ENCODE data around the gene TNFRSF1B. TPM values are rescaled to one million over a fixed set of nuclear protein-coding genes. Genes with fewer than 3 reads are reported as not detected.

TNFRSF1B gene
- total RNA-seq, 1 experiment from 2014 or later: not detected

DNA sequence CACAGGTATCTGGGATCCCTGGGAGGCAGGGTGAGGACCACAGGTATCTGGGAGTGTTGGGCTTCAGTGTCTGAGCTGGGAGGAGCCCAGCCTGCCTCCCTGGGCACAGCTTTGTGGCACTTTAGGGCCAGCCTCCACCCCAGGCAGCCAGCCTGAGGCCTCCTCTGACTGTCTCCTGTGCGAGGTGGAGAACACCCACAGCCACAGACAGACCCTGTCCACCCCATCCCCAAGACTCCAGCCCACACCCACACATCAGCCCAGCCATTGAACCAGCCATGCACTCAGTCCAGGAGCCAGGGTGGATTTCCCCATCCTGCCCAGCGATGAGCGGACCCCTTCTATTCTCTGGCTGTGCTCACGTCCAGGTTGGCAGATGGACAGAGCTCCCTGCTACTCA, 21.8 kb upstream of the TNFRSF1B start:
- Histone ChIP-seq H4K20me1 (ENCODE audit: insufficient read depth, low read depth, low read length) (peaks cover 13% of the 10 kb centered on the region; the same call in 1 of the 2 replicates), H2AFZ (ENCODE audit: low read length) (no peak overlapping the region), H3K27ac (ENCODE audit: low read length) (no peak overlapping the region), H3K79me2 (ENCODE audit: low read length) (no peaks in the 10 kb centered on the region), H3K4me1 (ENCODE audit: low read length) (no peaks in the 10 kb centered on the region), H3K4me2 (ENCODE audit: low read depth, low read length, poor library complexity, severe bottlenecking) (no peak overlapping the region), H3K9ac (ENCODE audit: low read length) (no peak overlapping the region), H3K27me3 (ENCODE audit: low read length) (no peaks in the 10 kb centered on the region), H3K36me3 (ENCODE audit: insufficient read depth, low read length) (no peaks in the 10 kb centered on the region), H3K4me3 (ENCODE audit: low read length) (no peak overlapping the region), H3K9me2 (replicated peaks; ENCODE audit: insufficient read depth, low read length) (no peaks in the 10 kb centered on the region), H3K9me3 (ENCODE audit: low read length) (no peaks in the 10 kb centered on the region)
- no peak for DNase-seq

DNA sequence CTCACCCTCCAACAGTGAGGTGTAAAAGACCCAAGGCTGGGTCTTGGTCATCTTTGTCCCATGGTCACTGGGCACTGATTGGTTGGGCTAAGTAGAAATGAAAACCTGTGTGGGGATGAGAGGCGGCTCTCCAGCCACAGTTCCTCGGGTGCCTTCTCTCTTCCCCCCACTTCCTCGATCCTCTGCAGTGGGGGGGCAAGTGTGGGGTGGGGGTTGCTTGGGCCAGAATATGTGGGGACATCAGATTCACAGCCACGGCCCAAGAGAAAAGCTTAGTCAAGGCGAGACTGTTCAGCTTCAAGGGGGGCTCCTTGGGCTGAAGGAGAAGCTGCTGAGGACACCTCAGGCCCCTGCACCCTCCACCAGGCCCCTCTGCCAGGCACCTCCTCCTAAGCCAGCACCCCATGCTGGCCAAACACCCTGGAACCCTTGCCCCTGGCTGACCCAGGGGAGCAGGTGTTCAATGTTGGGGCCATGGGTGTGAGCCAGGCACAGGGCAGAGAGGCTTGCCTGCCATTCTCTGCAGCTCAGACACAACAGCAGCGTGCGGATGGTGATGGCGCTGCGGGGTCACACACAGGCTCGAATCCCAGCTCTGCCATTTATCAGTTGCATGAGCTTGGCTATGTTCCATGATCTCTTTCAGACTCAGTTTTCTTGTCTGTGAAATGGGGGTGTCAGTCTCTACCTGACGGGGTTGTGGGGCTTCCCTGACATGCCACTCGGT, 21.0 kb upstream of the TNFRSF1B start:
- H3K9ac ChIP-seq (ENCODE audit: low read length): no peak overlapping the region
- H3K27me3 ChIP-seq (ENCODE audit: low read length): no peaks in the 10 kb centered on the region

DNA sequence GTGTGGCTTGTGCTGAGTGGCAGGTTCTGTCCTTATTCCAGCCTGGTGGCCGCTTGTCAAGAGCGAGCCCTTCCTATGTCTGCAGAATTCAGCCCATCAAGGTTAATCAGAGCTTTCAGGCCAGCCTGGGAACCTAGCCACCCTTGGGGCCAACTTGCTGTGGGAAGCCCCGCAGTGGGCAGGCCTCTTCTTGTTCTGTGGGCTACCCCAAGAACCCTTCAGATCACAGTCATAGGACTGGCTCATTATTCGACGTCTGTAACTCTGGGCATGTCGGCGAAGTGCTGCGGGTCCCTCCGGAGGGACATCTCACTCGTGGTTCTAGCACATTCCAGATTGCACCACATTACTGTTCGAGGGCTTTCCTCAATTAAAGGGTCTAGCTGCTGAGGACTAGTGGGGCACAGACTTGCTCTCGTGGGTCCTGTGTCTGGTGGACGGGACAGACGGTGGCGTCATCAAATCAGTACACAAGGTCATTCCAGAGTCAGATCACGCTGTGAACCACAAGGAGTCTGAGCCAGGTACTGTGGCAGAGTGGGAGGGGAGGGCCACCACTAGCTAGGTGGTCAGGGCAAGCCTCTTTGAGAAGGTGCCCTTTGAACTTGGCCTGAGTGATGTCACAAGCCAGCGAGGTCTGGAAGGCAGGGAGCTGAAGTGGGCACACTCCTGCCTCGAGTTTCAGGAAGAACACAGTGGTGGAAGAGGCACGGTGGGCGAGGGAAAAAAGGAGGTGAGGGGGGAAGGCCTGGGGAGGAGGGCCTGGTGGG, 20.3 kb upstream of the TNFRSF1B start:
- no peak for DNase-seq
- no peaks in the 10 kb centered on the region for H3K4me1 ChIP-seq (ENCODE audit: low read length)
- no peak overlapping the region for H2AFZ ChIP-seq (ENCODE audit: low read length)
- no peaks in the 10 kb centered on the region for H3K9me2 ChIP-seq (replicated peaks; ENCODE audit: insufficient read depth, low read length)
- no peaks in the 10 kb centered on the region for H3K27me3 ChIP-seq (ENCODE audit: low read length)
- peaks cover 12% of the 10 kb centered on the region; the same call in 1 of the 2 replicates for H4K20me1 ChIP-seq (ENCODE audit: insufficient read depth, low read depth, low read length)
- H3K9me3 ChIP-seq (ENCODE audit: low read length): no peaks in the 10 kb centered on the region
- H3K36me3 ChIP-seq (ENCODE audit: insufficient read depth, low read length): no peaks in the 10 kb centered on the region
- no peaks in the 10 kb centered on the region for H3K79me2 ChIP-seq (ENCODE audit: low read length)
- H3K27ac ChIP-seq (ENCODE audit: low read length): no peak overlapping the region
- H3K4me2 ChIP-seq (ENCODE audit: low read depth, low read length, poor library complexity, severe bottlenecking): no peak overlapping the region
- H3K4me3 ChIP-seq (ENCODE audit: low read length): no peak overlapping the region
- H3K9ac ChIP-seq (ENCODE audit: low read length): no peak overlapping the region

More for the DNA sequence above, 21.0 kb upstream of the TNFRSF1B start:
- no peak overlapping the region for H2AFZ ChIP-seq (ENCODE audit: low read length)
- H3K9me2 ChIP-seq (replicated peaks; ENCODE audit: insufficient read depth, low read length): no peaks in the 10 kb centered on the region
- no peak overlapping the region for H3K4me3 ChIP-seq (ENCODE audit: low read length)
- no peaks in the 10 kb centered on the region for H3K36me3 ChIP-seq (ENCODE audit: insufficient read depth, low read length)
- H3K9me3 ChIP-seq (ENCODE audit: low read length): no peaks in the 10 kb centered on the region
- DNase-seq: no peak
- no peak overlapping the region for H3K27ac ChIP-seq (ENCODE audit: low read length)
- H3K79me2 ChIP-seq (ENCODE audit: low read length): no peaks in the 10 kb centered on the region
- no peak overlapping the region for H3K4me2 ChIP-seq (ENCODE audit: low read depth, low read length, poor library complexity, severe bottlenecking)
- H3K4me1 ChIP-seq (ENCODE audit: low read length): no peaks in the 10 kb centered on the region
- H4K20me1 ChIP-seq (ENCODE audit: insufficient read depth, low read depth, low read length): peaks cover 13% of the 10 kb centered on the region; the same call in 1 of the 2 replicates

DNA sequence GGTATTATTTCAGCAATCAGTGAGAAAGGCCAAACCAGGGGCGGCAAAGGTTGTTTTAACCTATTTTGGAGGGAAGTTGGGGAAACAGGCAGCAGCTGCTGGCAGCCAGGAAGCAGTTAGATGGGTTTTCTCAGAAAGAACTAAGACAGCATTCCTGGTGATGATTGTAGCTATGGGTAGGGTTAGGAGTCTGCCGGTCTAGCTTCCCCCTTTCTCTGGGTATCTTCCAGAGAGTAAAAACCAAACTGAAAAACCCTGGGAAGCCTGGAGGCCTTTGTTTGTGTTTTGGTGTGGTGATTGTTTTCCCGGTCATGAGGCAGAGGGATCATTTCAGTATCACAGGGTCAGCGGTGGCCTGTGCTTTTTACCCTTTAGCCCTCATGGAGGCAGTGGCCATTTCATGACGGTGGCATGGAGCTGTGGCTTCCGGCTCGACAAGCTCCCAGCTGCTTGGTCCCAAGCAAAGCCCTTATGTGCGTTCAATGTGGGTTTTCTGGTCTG, 19.5 kb upstream of the TNFRSF1B start:
- Histone ChIP-seq H3K9me2 (replicated peaks; ENCODE audit: insufficient read depth, low read length) (no peaks in the 10 kb centered on the region), H3K79me2 (ENCODE audit: low read length) (no peaks in the 10 kb centered on the region), H3K36me3 (ENCODE audit: insufficient read depth, low read length) (no peaks in the 10 kb centered on the region), H3K4me2 (ENCODE audit: low read depth, low read length, poor library complexity, severe bottlenecking) (no peak overlapping the region), H3K4me3 (ENCODE audit: low read length) (no peak overlapping the region), H3K27me3 (ENCODE audit: low read length) (no peaks in the 10 kb centered on the region), H3K9me3 (ENCODE audit: low read length) (no peaks in the 10 kb centered on the region), H3K9ac (ENCODE audit: low read length) (no peak overlapping the region), H3K27ac (ENCODE audit: low read length) (no peak overlapping the region), H4K20me1 (ENCODE audit: insufficient read depth, low read depth, low read length) (peaks cover 7% of the 10 kb centered on the region; the same call in 1 of the 2 replicates), H3K4me1 (ENCODE audit: low read length) (no peaks in the 10 kb centered on the region), H2AFZ (ENCODE audit: low read length) (no peak overlapping the region)
- DNase-seq: no peak

DNA sequence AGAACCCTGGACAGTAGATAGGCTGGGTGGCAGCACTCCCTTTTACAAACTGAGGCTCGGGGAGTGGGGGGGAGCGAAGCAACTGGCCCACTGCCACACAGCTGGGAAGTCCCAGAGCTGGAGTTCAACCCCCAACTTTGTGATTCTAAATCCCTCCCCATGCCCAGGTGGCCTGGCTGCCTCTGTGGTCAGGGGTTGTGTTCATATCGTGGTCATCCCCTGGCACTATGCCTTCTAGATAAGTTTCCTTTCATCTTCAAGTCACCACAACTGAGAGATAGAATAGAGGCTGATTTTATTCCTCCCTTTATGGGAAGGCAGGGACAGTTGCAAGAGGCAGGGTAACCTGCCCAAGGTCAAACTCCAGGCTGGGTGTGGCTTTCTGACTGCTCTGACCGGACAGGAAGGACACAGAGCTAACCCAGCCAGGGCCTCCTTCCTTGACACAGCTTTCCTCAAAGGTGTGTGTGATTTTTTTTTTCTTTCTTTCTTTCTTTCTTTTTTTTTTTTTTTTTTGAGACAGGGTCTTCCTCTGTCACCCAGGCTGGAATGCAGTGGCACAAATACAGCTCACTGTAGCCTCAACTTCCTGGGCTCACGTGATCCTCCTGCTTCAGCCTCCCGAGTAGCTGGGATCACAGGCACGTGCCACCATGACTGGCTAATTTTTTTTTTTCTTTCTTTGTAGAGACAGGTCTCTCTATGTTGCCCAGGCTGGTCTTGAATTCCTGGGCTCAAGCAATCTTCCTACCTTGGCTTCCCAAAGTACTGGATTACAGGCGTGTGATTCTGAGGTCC, 18.4 kb upstream of the TNFRSF1B start:
- Histone ChIP-seq H3K36me3 (ENCODE audit: insufficient read depth, low read length) (no peaks in the 10 kb centered on the region), H3K4me1 (ENCODE audit: low read length) (no peaks in the 10 kb centered on the region), H3K4me2 (ENCODE audit: low read depth, low read length, poor library complexity, severe bottlenecking) (no peak overlapping the region), H3K4me3 (ENCODE audit: low read length) (no peak overlapping the region), H3K27me3 (ENCODE audit: low read length) (no peaks in the 10 kb centered on the region), H3K9me3 (ENCODE audit: low read length) (no peaks in the 10 kb centered on the region), H3K27ac (ENCODE audit: low read length) (no peak overlapping the region), H2AFZ (ENCODE audit: low read length) (no peak overlapping the region), H3K79me2 (ENCODE audit: low read length) (no peaks in the 10 kb centered on the region), H3K9me2 (replicated peaks; ENCODE audit: insufficient read depth, low read length) (no peaks in the 10 kb centered on the region), H4K20me1 (ENCODE audit: insufficient read depth, low read depth, low read length) (peaks cover 7% of the 10 kb centered on the region; the same call in 1 of the 2 replicates), H3K9ac (ENCODE audit: low read length) (no peak overlapping the region)
- no peak for DNase-seq

DNA sequence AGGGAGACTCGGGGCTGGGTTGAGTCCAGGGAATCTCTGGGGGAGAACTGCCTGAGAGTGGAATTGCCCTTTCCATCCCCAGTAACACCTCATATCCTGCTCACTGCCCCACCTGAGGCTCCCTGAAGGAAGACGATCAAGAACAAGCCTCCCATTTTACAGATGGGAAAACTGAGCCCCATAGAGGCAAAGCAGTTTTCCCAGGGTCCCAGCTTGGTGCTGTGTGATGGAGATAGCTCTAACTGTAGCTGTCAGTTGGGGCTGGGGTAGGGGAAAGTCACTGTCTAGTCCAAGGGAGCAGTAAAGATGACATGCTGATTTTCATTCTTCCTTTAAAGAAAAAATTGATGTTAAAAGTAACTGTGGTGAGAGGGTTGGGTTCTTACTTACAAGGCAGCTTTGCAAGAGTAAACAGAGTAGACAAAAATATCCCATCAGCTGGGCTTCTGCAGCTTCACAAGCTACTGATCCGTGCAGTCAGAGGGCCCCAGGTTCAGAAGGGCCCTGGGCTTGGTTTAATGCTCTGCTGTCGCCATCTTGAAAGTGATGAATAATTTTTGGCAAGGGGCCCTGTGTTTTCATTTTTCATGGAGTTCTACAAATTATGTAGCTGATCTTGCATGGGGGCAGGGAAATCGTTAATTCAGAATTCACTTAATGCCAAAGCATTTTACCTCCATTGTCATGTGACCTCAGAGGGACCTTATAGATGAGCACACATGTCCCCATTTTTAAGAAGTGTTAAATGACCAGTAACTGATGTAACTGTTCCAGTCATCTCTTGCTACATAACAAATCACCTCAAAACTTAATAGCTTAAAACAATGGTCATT, 17.6 kb upstream of the TNFRSF1B start:
- H3K79me2 ChIP-seq (ENCODE audit: low read length): no peaks in the 10 kb centered on the region

DNA sequence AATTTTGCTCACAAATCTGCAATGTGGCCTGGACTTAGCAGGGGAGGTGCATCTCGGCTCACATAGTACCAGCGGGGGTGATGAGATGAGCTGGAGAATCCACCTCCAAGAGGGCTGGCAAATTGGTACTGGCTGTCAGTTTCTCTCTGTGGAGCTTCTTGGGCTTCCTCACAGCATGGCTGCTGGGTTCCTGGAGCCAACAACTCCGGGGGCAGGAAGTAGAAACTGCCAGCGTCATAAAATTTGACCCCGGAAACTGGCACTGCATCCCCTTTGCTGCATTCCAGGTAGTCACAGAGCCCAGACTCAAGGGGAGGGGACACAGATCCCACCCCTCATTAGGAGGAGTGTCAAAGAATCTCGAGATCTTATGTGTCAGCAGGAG, 17.0 kb upstream of the TNFRSF1B start:
- no peak overlapping the region for H3K4me2 ChIP-seq (ENCODE audit: low read depth, low read length, poor library complexity, severe bottlenecking)
- H3K4me3 ChIP-seq (ENCODE audit: low read length): no peak overlapping the region
- no peak overlapping the region for H2AFZ ChIP-seq (ENCODE audit: low read length)

More for the DNA sequence above, 17.6 kb upstream of the TNFRSF1B start:
- Histone ChIP-seq H3K9me3 (ENCODE audit: low read length) (no peaks in the 10 kb centered on the region), H3K27ac (ENCODE audit: low read length) (no peak overlapping the region), H3K4me3 (ENCODE audit: low read length) (no peak overlapping the region), H3K9me2 (replicated peaks; ENCODE audit: insufficient read depth, low read length) (no peaks in the 10 kb centered on the region), H3K4me2 (ENCODE audit: low read depth, low read length, poor library complexity, severe bottlenecking) (no peak overlapping the region), H3K9ac (ENCODE audit: low read length) (no peak overlapping the region), H2AFZ (ENCODE audit: low read length) (no peak overlapping the region), H4K20me1 (ENCODE audit: insufficient read depth, low read depth, low read length) (peaks cover 7% of the 10 kb centered on the region; the same call in 1 of the 2 replicates), H3K27me3 (ENCODE audit: low read length) (no peaks in the 10 kb centered on the region), H3K4me1 (ENCODE audit: low read length) (no peaks in the 10 kb centered on the region), H3K36me3 (ENCODE audit: insufficient read depth, low read length) (no peaks in the 10 kb centered on the region)
- no peak for DNase-seq

More for the DNA sequence above, 17.0 kb upstream of the TNFRSF1B start:
- Histone ChIP-seq H3K4me1 (ENCODE audit: low read length) (no peaks in the 10 kb centered on the region), H3K27ac (ENCODE audit: low read length) (no peak overlapping the region), H3K9ac (ENCODE audit: low read length) (no peak overlapping the region), H3K36me3 (ENCODE audit: insufficient read depth, low read length) (no peaks in the 10 kb centered on the region), H3K9me2 (replicated peaks; ENCODE audit: insufficient read depth, low read length) (no peaks in the 10 kb centered on the region), H3K9me3 (ENCODE audit: low read length) (no peaks in the 10 kb centered on the region), H3K27me3 (ENCODE audit: low read length) (no peaks in the 10 kb centered on the region), H4K20me1 (ENCODE audit: insufficient read depth, low read depth, low read length) (peaks cover 7% of the 10 kb centered on the region; the same call in 1 of the 2 replicates), H3K79me2 (ENCODE audit: low read length) (no peaks in the 10 kb centered on the region)
- no peak for DNase-seq

Measured in Karpas-422 (cell line).